T-helper 1 cell treated with Interleukin-12 subunit alpha and Interleukin-12 subunit beta and Interleukin-4 antibody, amounts not matched to agents 30 μg/mL and 1 μg/mL, for 36 hours (primary cell): ENCODE measurements around the gene TIPARP.

Source experiments
- H3K27ac Mint-ChIP-seq: one replicate; pipeline ENCODE4 v1.8.0; 2021; ENCODE audit warnings: mild to moderate bottlenecking, mixed read lengths
- H3K27me3 Mint-ChIP-seq: one replicate; pipeline ENCODE4 v1.8.0; 2021; ENCODE audit warnings: low read depth, mixed read lengths
- H3K36me3 Mint-ChIP-seq: one replicate; pipeline ENCODE4 v1.8.0; 2021; ENCODE audit warnings: low read depth, mixed read lengths
- H3K4me1 Mint-ChIP-seq: one replicate; pipeline ENCODE4 v1.8.0; 2021; ENCODE audit warnings: low read depth, mixed read lengths
- H3K4me3 Mint-ChIP-seq: one replicate; pipeline ENCODE4 v1.8.0; 2021; ENCODE audit warnings: mild to moderate bottlenecking, moderate library complexity, mixed read lengths
- H3K9me3 Mint-ChIP-seq: one replicate; pipeline ENCODE4 v1.8.0; 2021; ENCODE audit warnings: mixed read lengths

The TIPARP gene

DNA sequence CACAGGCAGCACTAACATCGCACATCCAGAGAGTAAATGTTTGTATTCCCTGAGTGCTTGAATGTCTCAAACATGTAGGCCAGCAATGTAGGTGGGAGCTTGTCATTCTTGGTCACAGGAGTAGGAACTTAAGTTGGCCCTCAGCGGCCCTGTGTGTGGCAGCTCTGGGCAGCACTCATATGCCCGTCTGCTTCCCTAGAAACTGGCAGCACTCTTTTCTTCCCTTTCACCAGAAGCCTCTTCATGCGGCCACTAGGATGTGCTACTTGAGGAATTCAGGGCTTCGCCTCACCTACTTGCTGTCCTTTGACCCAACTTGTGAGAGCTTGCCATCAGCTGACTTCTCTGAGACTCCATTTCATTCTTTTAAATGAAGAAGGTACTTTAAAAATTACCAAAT, 69.5 kb downstream of the TIPARP start:
- Mint-ChIP-seq H3K9me3 (peaks cover 25% of the 10 kb centered on the region), H3K4me1 (peaks cover 2% of the 10 kb centered on the region), H3K4me3 (no peak overlapping the region), H3K27ac (no peak overlapping the region), H3K36me3 (peaks cover 14% of the 10 kb centered on the region), H3K27me3 (no peaks in the 10 kb centered on the region)

DNA sequence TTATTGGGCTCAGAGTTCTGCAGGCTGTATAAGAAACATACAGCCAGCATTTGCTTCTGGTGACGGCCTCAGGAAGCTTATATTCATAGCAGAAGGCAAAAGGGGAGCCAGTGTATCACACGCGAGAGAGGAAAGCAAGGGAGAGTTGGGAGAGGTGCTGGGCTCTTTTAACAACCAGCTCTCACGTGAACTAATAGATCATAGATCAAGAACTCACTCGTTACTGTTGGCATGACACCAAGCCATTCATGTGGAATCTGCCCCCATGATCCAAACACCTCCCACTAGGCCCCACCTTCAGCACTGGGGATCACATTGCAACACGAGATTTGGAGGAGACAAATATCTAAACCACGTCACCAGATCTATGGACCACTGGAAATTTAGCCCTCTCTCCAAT, 70.2 kb downstream of the TIPARP start:
- Mint-ChIP-seq H3K4me3 (no peak overlapping the region), H3K4me1 (peaks cover 2% of the 10 kb centered on the region), H3K36me3 (peaks cover 14% of the 10 kb centered on the region), H3K27me3 (no peaks in the 10 kb centered on the region), H3K9me3 (peaks cover 25% of the 10 kb centered on the region), H3K27ac (no peak overlapping the region)

DNA sequence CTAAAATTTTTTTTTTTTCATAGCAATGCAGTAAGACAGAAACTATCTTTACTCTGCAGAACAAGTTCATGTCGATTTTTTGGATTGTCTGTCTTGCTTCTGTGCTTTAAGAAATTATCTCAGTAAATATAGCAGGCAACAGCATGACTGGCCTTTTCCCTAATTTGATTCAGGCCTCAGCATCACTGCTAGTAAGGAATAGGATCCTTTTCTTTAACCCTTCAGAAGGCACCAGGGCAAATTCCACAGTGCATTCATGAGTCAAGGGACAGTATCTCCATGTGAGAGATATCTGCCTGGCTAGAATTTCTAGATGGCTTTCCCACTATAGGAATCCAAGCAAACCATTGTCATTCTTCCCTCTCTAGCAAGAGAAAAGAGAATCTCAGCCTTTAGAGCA, 71.4 kb downstream of the TIPARP start:
- H3K36me3 Mint-ChIP-seq: peaks cover 18% of the 10 kb centered on the region
- H3K9me3 Mint-ChIP-seq: peaks cover 25% of the 10 kb centered on the region
- peaks cover 2% of the 10 kb centered on the region for H3K4me1 Mint-ChIP-seq
- H3K27ac Mint-ChIP-seq: no peak overlapping the region
- no peak overlapping the region for H3K4me3 Mint-ChIP-seq
- H3K27me3 Mint-ChIP-seq: peaks cover 4% of the 10 kb centered on the region

DNA sequence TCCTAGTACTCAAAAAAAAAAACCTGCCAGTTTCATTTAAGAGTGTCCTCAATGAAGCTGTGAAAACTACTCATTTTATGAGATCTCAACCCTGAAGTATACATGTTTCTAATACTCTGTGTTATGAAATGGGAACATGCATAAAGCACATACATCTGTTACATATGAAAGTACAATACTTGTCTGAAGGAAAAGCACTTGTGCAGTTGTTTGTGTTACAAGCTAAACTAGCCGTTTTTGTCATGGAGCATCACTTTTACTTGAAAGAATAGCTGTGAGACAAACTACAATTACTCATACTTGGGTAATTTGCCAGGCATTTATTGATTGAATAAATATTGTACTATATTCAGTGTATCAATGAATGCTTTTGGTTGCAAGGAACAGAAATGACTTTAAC, 72.7 kb downstream of the TIPARP start:
- H3K27me3 Mint-ChIP-seq: peaks cover 12% of the 10 kb centered on the region
- no peak overlapping the region for H3K4me3 Mint-ChIP-seq
- peaks cover 25% of the 10 kb centered on the region for H3K9me3 Mint-ChIP-seq
- H3K4me1 Mint-ChIP-seq: peaks cover 4% of the 10 kb centered on the region
- H3K36me3 Mint-ChIP-seq: peaks cover 18% of the 10 kb centered on the region
- H3K27ac Mint-ChIP-seq: no peak overlapping the region

DNA sequence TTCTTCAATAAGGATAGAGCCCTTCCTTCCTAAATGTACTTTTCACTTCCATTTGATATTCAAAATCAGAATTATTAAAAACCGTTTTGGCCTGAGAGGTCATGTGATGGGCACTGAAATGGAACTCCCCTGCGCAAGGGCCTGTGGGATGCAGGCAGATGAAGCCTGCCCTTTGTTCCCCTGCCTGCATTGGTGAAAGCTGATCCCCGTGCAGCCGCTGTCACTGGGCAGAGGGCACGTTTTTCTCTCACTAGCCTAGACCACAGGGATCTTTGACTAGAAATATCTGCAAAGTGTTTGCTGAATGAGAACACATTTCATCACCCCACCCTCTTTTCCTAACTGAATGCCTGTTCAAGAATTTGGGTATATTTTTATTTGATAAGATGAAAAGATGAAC, 74.9 kb downstream of the TIPARP start:
- Mint-ChIP-seq H3K4me3 (no peak overlapping the region), H3K9me3 (peaks cover 25% of the 10 kb centered on the region), H3K4me1 (peaks cover 2% of the 10 kb centered on the region), H3K36me3 (peaks cover 16% of the 10 kb centered on the region), H3K27ac (no peak overlapping the region), H3K27me3 (peaks cover 15% of the 10 kb centered on the region)

DNA sequence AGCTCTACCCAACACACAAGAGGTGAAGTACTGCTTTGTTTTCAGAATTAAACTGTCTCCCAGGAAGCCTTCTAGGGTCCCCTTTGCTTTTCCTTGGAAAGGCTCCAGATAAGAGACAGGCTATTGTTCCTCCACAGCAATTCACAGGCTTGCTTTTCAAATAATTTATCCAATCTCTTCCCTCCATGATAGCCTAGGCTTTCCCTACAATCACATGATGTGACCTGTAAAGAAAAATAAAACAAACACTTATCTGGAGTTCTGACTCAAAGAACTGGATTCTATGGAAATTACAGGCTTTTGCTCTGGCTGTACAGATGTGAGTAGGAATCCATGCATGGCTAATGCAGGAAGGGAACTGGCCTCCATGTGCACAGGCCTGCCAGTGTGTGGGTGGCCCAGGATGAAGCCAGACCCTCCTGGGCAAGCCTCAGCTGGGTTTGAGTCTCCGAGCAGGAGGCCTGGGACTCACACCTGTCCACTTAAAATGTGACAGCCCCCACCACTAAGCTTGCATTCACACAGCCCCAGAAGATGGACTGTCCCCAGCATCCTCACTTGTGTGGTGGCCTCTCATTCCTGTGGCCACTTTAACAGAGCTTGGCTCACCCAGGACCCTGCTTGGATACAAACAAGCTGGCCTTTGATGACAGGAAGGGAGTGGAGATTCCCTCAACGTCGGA, 75.9 kb downstream of the TIPARP start:
- H3K9me3 Mint-ChIP-seq: peaks cover 19% of the 10 kb centered on the region

DNA sequence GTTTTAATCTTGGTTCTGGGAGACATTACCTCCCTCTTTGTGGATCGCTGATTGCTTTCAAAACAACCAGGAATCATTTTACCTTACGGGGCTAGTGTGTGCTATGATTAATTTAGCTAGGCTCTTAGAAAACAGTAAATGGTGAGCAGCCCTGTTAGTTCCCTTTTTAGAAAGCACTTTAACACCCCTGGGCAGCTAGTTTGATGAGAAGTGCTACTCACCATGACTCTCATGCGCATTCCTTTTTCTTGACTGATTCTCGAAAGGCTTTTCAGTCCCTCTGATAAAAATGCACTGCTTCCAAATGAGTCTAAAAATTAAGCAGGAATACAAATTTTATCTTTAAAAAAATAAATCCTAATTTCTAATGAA, 76.5 kb downstream of the TIPARP start:
- peaks cover 15% of the 10 kb centered on the region for H3K27me3 Mint-ChIP-seq
- H3K9me3 Mint-ChIP-seq: peaks cover 19% of the 10 kb centered on the region
- H3K36me3 Mint-ChIP-seq: peaks cover 15% of the 10 kb centered on the region
- no peak overlapping the region for H3K4me3 Mint-ChIP-seq
- no peak overlapping the region for H3K27ac Mint-ChIP-seq
- H3K4me1 Mint-ChIP-seq: peaks cover 2% of the 10 kb centered on the region

More for the DNA sequence above, 75.9 kb downstream of the TIPARP start:
- Mint-ChIP-seq H3K4me3 (no peak overlapping the region), H3K4me1 (peaks cover 2% of the 10 kb centered on the region), H3K36me3 (peaks cover 15% of the 10 kb centered on the region), H3K27me3 (peaks cover 15% of the 10 kb centered on the region), H3K27ac (no peak overlapping the region)

GRCh38 chr3:156751461-156752025, 77.2 kb downstream of the TIPARP start:
- H3K4me3 Mint-ChIP-seq: no peak overlapping the region
- peaks cover 17% of the 10 kb centered on the region for H3K9me3 Mint-ChIP-seq
- H3K27ac Mint-ChIP-seq: no peak overlapping the region
- peaks cover 2% of the 10 kb centered on the region for H3K4me1 Mint-ChIP-seq
- H3K27me3 Mint-ChIP-seq: peaks cover 15% of the 10 kb centered on the region
- peaks cover 14% of the 10 kb centered on the region for H3K36me3 Mint-ChIP-seq
